ENCODE data around the gene OPN3. TPM values are rescaled to one million over a fixed set of nuclear protein-coding genes. Genes with fewer than 3 reads are reported as not detected.

The OPN3 gene
- total and polyA plus RNA-seq, 9 of the 15 experiments (the other 6 are each of a cell fraction or from before 2014, with no cell fraction given), result 4.2 to 34.6 (median 17.0) TPM

- TF ChIP-seq ZBTB11 (CRISPR knock-in tag; IDR thresholded peaks at IDR 0.05) (peak in 1 of 3 experiments; percentile 35; a peak in 1 of 6 replicates), HNRNPL (IDR thresholded peaks at IDR 0.05; ENCODE audit: low read depth, low read length) (0 out of 2 replicates have a peak, but pooled peaks have one; percentile 32), E4F1 (CRISPR knock-in tag; IDR thresholded peaks at IDR 0.05; ENCODE audit: borderline replicate concordance) (no peak), CBFA2T3 (IDR thresholded peaks at IDR 0.05) (no peak), JUNB (CRISPR knock-in tag; conservative IDR thresholded peaks at IDR 0.05) (no peak), TBP (optimal IDR thresholded peaks at IDR 0.05; ENCODE audit: low read depth, low read length) (peak; percentile 94), RFX5 (IDR thresholded peaks at IDR 0.05; ENCODE audit: low read depth, low read length) (no peak), CEBPB (tag; IDR thresholded peaks at IDR 0.05) (no peak), KLF10 (CRISPR knock-in tag; IDR thresholded peaks at IDR 0.05) (no peak), NFXL1 (CRISPR knock-in tag; IDR thresholded peaks at IDR 0.05) (no peak), GMEB1 (CRISPR knock-in tag; IDR thresholded peaks at IDR 0.05) (peak; percentile 55; the same call in 1 of the 2 replicates), ZNF583 (CRISPR knock-in tag; IDR thresholded peaks at IDR 0.05) (no peak), DEAF1 (CRISPR knock-in tag; IDR thresholded peaks at IDR 0.05) (no peak), FOXK2 (conservative IDR thresholded peaks at IDR 0.05 in 1 of 2, IDR thresholded peaks at IDR 0.05 in 1 of 2; ENCODE audit: low read depth in 2 of 2) (no peak), ZNF121 (CRISPR knock-in tag; conservative IDR thresholded peaks at IDR 0.05) (no peak), CBFB (CRISPR knock-in tag; IDR thresholded peaks at IDR 0.05) (0 out of 2 replicates have a peak, but pooled peaks have one; percentile 37), FIP1L1 (IDR thresholded peaks at IDR 0.05; ENCODE audit: low read depth, low read length, poor library complexity, severe bottlenecking) (peak; percentile 23), SRSF3 (IDR thresholded peaks at IDR 0.05; ENCODE audit: insufficient read depth, low read length) (0 out of 2 replicates have a peak, but pooled peaks have one; percentile 14), NR1H2 (CRISPR knock-in tag; IDR thresholded peaks at IDR 0.05) (peak; percentile 14; the same call in 1 of the 2 replicates)
Measured at GRCh38 chr1:241640149-241640866, at the start of gene OPN3, which contains the start of gene CHML (continued).
